ENCODE data around the gene NUP37. TPM values are rescaled to one million over a fixed set of nuclear protein-coding genes. Genes with fewer than 3 reads are reported as not detected.

NUP37 gene
- total RNA-seq, 4 donors from 2014 or later = 11.6 to 26.6 (median 19.2) TPM

GRCh38 chr12:102120564-102120873 is 605 bp upstream of the NUP37 start:
- ATAC-seq (no peak), DNase-seq (no peak)
- Histone ChIP-seq H3K9me3 (no peaks in the 10 kb centered on the region), H3K4me1 (peaks cover 7 to 16% of the 10 kb centered on the region in 2 donors), H3K27ac (peak overlapping the region in 1 of 4 donors; percentile 91), H3K27me3 (no peaks in the 10 kb centered on the region), H3K36me3 (peaks cover 0 to 26% of the 10 kb centered on the region in 2 donors), H3K4me3 (peak overlapping the region; percentile 74 to 98 (median 90))
- TF ChIP-seq, protein P1, sequence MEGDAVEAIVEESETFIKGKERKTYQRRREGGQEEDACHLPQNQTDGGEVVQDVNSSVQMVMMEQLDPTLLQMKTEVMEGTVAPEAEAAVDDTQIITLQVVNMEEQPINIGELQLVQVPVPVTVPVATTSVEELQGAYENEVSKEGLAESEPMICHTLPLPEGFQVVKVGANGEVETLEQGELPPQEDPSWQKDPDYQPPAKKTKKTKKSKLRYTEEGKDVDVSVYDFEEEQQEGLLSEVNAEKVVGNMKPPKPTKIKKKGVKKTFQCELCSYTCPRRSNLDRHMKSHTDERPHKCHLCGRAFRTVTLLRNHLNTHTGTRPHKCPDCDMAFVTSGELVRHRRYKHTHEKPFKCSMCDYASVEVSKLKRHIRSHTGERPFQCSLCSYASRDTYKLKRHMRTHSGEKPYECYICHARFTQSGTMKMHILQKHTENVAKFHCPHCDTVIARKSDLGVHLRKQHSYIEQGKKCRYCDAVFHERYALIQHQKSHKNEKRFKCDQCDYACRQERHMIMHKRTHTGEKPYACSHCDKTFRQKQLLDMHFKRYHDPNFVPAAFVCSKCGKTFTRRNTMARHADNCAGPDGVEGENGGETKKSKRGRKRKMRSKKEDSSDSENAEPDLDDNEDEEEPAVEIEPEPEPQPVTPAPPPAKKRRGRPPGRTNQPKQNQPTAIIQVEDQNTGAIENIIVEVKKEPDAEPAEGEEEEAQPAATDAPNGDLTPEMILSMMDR (IDR thresholded peaks at IDR 0.05 in 4 of 5, conservative IDR thresholded peaks at IDR 0.05 in 1 of 5) = no peak
- no peak for TF ChIP-seq POLR2A (IDR thresholded peaks at IDR 0.05)
- intact Hi-C loops (cut with DNase I; ENCODE audit: low total_unique reads) = loop anchor here (1.0 to 5.0 kb wide), 3 partner anchors 58 to 362 kb away; partner anchors contain the start of gene IGF1
- in situ Hi-C loops (cut with MboI; ENCODE audit: low sequenced_read_pairs in 4 of 4) = no loop called here

DNA sequence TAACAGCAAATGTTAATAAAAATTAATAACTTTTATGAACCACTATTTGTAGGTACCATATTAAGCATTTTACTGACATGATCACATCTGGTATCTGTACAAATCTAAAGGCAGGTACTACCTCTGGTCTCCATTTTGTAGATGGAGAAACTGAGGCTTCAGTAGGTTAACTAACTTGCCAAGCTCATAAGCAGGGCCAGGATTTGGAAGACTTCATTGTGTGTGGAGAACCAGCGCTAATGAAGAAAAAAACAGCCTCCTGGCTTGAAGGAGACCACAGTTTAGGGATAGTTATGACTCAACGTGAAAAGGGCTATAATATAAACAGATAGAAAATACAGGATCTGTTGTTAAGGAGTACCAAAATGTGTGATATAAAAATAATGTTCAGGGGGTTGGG is 1.0 kb downstream of the NUP37 start:
- DNase-seq = no peak
- Histone ChIP-seq H3K36me3 (peaks cover 0 to 32% of the 10 kb centered on the region in 2 donors), H3K4me3 (peak overlapping the region in 2 of 4 donors; percentile 88 to 98), H3K27ac (peak overlapping the region in 1 of 4 donors; percentile 91), H3K27me3 (no peaks in the 10 kb centered on the region), H3K9me3 (no peaks in the 10 kb centered on the region), H3K4me1 (peaks cover 7 to 16% of the 10 kb centered on the region in 2 donors)
- TF ChIP-seq, protein P1 (IDR thresholded peaks at IDR 0.05 in 4 of 5, conservative IDR thresholded peaks at IDR 0.05 in 1 of 5) = no peak
- TF ChIP-seq POLR2A (IDR thresholded peaks at IDR 0.05) = no peak
- in situ Hi-C loops (cut with MboI; ENCODE audit: low sequenced_read_pairs in 4 of 4) = no loop called here
- intact Hi-C loops (cut with DNase I; ENCODE audit: low total_unique reads) = loop anchor here (10.0 kb wide), 1 partner anchor 646 kb away; no protein-coding TSS in a partner anchor
- ATAC-seq = no peak

DNA sequence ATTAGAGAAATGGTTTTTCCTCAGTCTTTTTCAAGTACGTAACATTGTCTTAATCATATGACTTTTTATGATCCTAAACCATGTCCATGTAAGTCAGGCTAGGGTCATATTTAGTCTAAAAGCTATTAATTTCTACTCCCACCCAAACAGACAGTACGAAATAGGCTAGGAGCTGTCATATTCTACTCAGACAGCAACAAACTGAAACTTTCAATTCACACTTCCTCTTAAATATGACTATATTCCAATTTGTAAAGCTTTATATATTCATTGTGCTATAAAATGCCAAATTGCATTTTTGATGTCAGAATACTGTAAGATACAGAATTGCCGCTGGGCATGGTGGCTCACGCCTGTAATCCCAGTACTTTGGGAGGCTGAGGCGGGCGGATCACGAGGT is 3.5 kb downstream of the NUP37 start:
- intact Hi-C loops (cut with DNase I; ENCODE audit: low total_unique reads) (loop anchor here (10.0 kb wide), 1 partner anchor 648 kb away; no protein-coding TSS in a partner anchor), in situ Hi-C loops (cut with MboI; ENCODE audit: low sequenced_read_pairs in 4 of 4) (no loop called here)
- TF ChIP-seq POLR2A (IDR thresholded peaks at IDR 0.05) = no peak
- TF ChIP-seq, protein P1 (IDR thresholded peaks at IDR 0.05 in 4 of 5, conservative IDR thresholded peaks at IDR 0.05 in 1 of 5) = no peak

GRCh38 chr12:102114212-102114611 is 5.7 kb downstream of the NUP37 start:
- no peak overlapping the region for H3K27ac ChIP-seq
- ATAC-seq = no peak
- intact Hi-C loops (cut with DNase I; ENCODE audit: low total_unique reads) (loop anchor here (10.0 kb wide), 1 partner anchor 651 kb away; no protein-coding TSS in a partner anchor), in situ Hi-C loops (cut with MboI; ENCODE audit: low sequenced_read_pairs in 4 of 4) (no loop called here)
- TF ChIP-seq, protein P1 (IDR thresholded peaks at IDR 0.05 in 4 of 5, conservative IDR thresholded peaks at IDR 0.05 in 1 of 5) = no peak
- no peak for TF ChIP-seq POLR2A (IDR thresholded peaks at IDR 0.05)
- H3K4me1 ChIP-seq = peaks cover 0 to 4% of the 10 kb centered on the region in 2 donors
- H3K4me3 ChIP-seq = no peak overlapping the region
- peaks cover 0 to 55% of the 10 kb centered on the region in 2 donors for H3K36me3 ChIP-seq
- no peaks in the 10 kb centered on the region for H3K27me3 ChIP-seq
- no peak for DNase-seq
- no peaks in the 10 kb centered on the region for H3K9me3 ChIP-seq

More for the DNA sequence above, 3.5 kb downstream of the NUP37 start:
- Histone ChIP-seq H3K27ac (no peak overlapping the region), H3K27me3 (no peaks in the 10 kb centered on the region), H3K4me3 (no peak overlapping the region), H3K36me3 (peaks cover 0 to 41% of the 10 kb centered on the region in 2 donors), H3K9me3 (no peaks in the 10 kb centered on the region), H3K4me1 (peaks cover 7 to 16% of the 10 kb centered on the region in 2 donors)
- DNase-seq (no peak), ATAC-seq (no peak)

GRCh38 chr12:102110782-102111181 is 9.1 kb downstream of the NUP37 start:
- Histone ChIP-seq H3K4me3 (no peak overlapping the region), H3K27me3 (no peaks in the 10 kb centered on the region), H3K27ac (no peak overlapping the region), H3K36me3 (peaks cover 0 to 49% of the 10 kb centered on the region in 2 donors), H3K9me3 (no peaks in the 10 kb centered on the region), H3K4me1 (no peaks in the 10 kb centered on the region)
- in situ Hi-C loops (cut with MboI; ENCODE audit: low sequenced_read_pairs in 4 of 4) = no loop called here
- intact Hi-C loops (cut with DNase I; ENCODE audit: low total_unique reads) = loop anchor here (10.0 kb wide), 1 partner anchor 654 kb away; no protein-coding TSS in a partner anchor
- DNase-seq (no peak), ATAC-seq (no peak)
- TF ChIP-seq, protein P1 (IDR thresholded peaks at IDR 0.05 in 4 of 5, conservative IDR thresholded peaks at IDR 0.05 in 1 of 5) = no peak
- no peak for TF ChIP-seq POLR2A (IDR thresholded peaks at IDR 0.05)

Data from gastrocnemius medialis (tissue), 4 donors.